Head of caudate nucleus (tissue), 42 donors: Measurements from ENCODE around the gene NFKBIE.
"Not testable (repeated sequence)": the region's sequence is repeated elsewhere in the genome, so short reads cannot be mapped to it uniquely, and the experiment has no call there.

ENCODE experiments used
- DNase-seq, 42 donors: peaks; one replicate each; pipeline versions ENCODE4 v3.0.0 to v3.0.0-alpha.2; 2020 to 2021; ENCODE audit warnings: mixed read lengths in 7 of 42
- intact Hi-C: fragments of 100-400 bp; cut with DNase I; formaldehyde crosslinking; loops from one replicate; pipeline ENCODE4 v1.15.0; 2022

NFKBIE gene, protein sequence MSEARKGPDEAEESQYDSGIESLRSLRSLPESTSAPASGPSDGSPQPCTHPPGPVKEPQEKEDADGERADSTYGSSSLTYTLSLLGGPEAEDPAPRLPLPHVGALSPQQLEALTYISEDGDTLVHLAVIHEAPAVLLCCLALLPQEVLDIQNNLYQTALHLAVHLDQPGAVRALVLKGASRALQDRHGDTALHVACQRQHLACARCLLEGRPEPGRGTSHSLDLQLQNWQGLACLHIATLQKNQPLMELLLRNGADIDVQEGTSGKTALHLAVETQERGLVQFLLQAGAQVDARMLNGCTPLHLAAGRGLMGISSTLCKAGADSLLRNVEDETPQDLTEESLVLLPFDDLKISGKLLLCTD

DNA sequence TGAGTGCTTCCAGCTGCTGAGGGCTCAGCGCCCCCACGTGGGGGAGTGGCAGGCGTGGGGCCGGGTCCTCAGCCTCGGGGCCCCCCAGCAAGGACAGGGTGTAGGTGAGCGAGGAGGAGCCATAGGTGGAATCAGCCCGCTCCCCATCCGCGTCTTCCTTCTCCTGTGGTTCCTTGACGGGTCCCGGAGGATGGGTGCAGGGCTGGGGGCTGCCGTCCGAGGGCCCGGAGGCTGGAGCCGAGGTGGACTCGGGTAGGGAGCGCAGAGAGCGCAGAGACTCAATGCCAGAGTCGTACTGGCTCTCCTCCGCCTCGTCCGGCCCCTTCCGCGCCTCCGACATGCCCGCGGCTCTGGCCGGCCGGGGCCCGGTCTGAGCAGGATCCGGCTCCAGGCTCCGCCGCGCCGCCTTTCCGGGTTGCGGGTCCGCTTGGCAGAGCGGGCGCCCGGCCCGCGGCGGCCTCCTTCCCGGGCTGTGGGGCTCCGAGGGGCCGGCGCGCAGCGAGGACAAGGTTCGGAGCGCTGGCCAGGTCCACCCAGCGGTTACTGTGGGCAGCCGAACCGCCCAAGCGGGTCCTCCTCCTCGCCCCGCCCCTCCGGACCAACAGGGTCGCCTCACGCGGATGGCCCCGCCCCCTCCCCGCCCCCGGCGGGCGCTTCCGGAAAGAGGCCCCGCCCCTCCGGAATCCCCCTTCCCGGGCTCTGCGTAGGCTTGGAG is at the start of gene NFKBIE:
NFKBIE (minus strand) TSS at position 545 of the 715 bp plus-strand sequence; CDS start at position 340, 205 bp downstream.
- intact Hi-C loops: loop anchor here (5.0 kb wide), 2 partner anchors 47 to 72 kb away; partner anchors contain the start of gene AARS2
- peak; percentile 84 to 98 (median 94) for DNase-seq

DNA sequence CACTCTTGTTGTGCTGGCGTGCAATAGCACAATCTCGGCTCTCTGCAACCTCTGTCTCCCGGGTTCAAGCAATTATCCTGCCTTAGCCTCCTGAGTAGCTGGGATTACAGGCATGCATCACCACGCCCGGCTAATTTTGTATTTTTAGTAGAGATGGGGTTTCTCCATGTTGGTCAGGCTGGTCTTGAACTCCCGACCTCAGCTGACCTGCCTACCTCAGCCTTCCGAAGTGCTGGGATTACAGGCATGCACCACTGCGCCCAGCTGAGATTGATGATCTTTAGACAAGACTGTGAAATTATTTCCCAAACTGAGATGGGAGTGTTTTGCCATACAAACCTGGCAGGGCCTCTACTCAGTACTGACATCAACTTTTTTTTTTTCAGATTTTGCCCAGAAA is 49.3 kb upstream of the NFKBIE start:
- intact Hi-C loops: loop anchor here (5.0 kb wide), 1 partner anchor 47 kb away; the partner anchor contains the start of gene NFKBIE
- DNase-seq: not testable (repeated sequence)

DNA sequence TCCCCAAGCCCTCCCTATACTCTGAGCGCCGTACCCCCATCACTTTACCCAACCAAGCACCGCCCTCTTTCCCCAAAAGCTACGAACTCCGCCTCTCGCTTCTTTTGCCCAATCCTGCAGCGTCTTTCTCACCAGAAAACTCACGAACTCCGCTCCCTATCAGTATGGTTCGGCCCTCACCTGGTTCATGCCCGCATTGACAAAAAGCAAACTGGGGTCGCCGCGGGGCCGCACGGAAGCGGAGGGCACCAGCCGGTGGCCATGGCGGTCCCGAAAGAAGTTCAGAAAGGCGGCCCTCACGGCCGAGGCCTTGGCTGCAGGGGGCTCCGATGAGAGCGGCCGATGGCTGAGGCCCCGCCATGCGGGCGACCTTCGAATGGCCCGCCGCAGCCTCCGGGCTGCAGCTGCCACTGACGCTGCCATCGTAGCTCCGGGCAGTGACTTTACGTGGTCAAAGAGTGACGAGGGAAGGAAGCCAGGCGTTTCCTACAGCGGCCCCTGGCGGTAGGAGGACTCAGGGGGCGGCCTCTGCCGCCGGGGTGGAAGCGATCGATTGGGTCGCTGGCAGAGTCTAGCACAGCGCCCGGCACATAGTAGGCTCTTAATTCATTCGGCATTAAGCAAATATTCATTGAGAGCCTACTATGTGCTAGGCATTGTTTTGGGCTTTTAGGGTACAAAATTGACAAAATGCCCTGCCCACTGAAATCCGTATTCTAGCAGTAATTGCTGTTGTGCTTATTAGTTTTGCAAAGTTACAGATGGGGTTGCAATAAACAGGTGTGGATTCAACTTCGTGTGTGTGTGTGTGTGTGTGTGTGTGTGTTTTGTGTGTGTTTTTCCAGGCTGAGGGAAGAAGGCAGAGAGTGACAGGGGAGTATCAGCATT is 47.8 kb upstream of the NFKBIE start, which contains the start of gene AARS2:
AARS2 (minus strand) TSS at position 447 of the 888 bp plus-strand sequence; CDS start at position 423, 24 bp downstream.
- peak; percentile 76 to 95 (median 90) for DNase-seq
- intact Hi-C loops: loop anchor here (5.0 kb wide), 1 partner anchor 46 kb away; the partner anchor contains the start of gene NFKBIE

DNA sequence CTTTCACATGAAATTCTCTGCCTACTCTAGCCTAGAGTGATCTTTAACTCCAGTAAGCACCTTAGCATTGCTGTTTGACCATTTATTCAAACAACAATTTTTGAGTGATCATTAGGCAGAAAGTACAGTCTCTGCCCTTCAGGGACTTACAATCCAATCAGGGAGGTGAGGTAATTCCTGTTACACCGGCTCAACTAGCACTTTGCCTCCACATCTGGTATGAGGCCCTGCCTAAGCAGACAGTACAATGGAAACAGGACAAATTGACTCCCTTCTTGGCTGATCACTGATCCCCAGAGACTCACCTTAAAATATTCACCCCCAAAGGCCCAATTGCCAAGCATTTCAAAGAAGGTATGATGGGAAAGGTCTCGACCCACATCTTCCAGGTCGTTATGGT is 46.4 kb upstream of the NFKBIE start:
- intact Hi-C loops: loop anchor here (5.0 kb wide), 1 partner anchor 44 kb away; the partner anchor contains the start of gene NFKBIE
- no peak for DNase-seq

DNA sequence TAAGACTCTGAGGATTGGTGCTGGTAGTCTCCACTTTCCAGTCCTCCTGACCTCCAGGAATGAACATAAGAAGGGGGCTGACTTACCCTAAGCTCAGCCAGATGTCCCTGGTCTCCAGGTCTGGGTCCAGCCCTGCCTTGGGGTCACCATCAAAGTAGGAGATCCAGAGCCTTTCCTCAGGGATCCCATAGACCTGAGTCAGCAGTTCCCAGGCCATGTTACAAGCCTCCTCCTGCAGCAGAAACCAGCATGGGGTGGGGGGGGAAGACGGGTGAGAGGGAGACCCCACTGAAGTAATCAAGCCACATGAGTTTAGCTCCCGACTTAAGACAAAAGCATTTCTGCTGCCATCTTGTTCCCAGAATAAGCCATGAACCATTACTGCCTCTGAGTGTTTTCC is 46.0 kb upstream of the NFKBIE start:
- intact Hi-C loops: loop anchor here (5.0 kb wide), 1 partner anchor 44 kb away; the partner anchor contains the start of gene NFKBIE
- no peak for DNase-seq

DNA sequence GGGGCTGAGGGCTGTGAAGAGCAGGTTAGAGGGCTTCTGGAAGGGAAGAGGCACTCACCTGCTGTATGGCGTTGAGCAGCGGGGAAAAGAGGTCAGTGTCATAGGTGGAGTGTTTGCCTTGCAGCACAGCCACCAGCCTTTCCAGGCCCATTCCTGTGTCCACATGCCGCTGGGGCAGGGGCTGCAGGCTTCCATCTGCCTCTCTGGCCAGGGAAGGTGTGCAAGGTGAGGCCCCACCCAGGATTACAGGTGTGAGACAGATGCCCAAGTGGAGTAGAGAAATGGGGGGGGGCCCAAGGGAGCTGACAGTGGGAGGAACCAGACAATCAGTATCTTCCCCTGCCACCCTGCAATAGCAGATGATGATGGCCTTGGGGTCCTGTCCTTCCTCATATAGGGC is 44.9 kb upstream of the NFKBIE start:
- no peak for DNase-seq

DNA sequence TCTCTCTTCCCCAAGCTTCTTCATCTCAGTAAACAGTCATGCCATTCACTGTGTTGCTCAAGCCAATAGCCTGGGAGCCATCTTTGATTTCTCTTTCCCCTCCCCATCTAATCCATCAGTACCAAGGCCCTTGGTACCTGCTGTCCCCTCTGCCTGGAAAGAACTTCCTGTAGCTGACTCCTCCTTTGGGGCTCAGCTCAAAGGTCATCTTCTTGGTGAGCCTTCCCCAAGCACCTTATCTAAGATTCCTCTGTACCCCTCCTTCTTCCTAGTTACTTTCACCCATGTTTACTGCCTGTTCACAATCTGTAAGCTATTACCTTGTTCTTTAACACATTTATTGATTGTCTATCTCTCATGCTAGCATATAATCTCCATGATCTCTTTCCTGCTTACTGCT is 44.3 kb upstream of the NFKBIE start:
- intact Hi-C loops: loop anchor here (5.0 kb wide), 1 partner anchor 42 kb away; the partner anchor contains the start of gene NFKBIE
- no peak for DNase-seq

More for the DNA sequence above, 44.9 kb upstream of the NFKBIE start:
- intact Hi-C loops: loop anchor here (5.0 kb wide), 1 partner anchor 43 kb away; the partner anchor contains the start of gene NFKBIE

DNA sequence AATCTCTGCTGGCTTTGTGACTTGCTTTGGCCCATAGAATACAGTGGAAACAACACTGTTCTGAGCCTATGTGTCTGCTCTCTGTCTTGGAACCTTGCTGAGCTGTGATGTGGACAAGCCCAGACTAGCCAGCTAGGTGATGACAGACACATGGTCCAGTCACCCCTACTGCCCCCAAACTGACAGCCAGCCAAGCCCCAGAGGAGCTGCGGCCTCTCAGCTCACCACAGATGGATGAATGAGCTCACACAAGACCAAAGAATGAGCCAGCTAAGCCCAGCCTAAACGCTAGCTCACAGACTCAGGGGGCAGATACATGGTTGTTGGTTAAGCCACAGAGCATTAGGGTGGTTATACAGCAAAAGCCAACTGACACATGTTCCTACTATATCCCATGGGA is 43.7 kb upstream of the NFKBIE start:
- intact Hi-C loops: no loop called here
- no peak for DNase-seq

DNA sequence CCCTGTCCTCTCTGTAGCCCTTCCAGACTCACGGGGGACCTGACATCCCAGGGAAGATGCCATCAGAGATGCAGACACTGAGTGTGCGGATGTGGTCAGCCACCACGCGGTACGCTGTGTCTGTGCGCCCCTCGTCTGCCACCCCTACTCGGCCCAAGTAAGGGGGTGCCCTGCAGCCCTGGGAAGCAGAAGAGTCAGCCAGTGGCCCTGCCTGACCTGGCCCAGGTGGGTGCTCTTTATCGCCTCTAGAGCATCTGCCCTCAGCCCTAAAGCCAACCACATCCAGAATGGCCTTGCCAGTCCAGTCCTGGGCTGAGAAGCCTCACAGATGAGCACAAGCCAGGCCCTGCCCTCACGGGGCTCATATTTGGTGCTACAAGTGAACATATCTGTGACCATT is 41.9 kb upstream of the NFKBIE start:
- intact Hi-C loops: no loop called here
- no peak for DNase-seq

DNA sequence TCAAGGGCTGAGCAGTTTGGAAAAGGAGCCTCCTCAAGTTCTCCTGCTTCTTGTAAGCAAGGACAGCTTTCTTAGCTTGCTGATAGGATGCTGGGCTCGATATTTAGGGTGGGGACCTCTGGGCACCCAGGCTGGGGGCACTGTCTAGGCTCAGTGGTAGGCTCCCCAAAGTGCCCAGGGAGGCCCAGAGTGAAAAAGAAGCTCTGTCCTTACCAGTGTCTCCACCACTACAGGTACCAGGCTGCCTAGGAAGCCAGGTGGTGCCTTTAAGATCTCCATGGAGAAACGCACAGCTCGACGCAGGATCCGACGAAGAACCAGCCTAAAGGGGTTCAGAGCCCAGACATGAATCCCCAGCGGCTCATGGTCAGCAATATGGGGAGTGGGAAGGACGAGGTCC is 41.4 kb upstream of the NFKBIE start:
- intact Hi-C loops: no loop called here
- DNase-seq: no peak

DNA sequence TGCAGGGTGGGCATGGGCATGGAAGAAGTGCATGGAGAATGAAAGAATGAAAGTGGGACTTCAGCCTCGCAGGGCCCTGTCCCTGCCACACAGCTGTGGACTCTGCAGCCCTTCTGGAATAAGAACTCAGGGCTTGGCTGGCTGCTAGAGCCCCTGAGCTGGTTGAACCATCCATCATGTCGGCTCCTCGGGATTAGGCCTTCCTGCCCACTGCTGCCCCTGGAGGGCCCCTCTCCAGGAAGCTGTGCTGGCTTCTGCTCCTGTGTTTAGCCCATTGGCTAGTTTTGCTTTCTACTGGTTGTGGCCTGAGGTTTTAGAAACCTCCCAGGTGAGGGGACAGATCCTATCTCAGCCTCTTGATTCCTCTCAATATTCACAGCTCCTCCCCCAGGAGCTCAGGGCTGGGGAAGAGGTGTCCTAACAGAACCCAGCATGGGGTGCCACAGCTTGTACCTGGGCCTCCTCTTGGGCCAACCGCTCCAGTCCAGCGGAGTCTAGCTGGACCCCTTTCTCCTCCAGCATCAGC is 39.9 kb upstream of the NFKBIE start:
- intact Hi-C loops: no loop called here
- no peak for DNase-seq

DNA sequence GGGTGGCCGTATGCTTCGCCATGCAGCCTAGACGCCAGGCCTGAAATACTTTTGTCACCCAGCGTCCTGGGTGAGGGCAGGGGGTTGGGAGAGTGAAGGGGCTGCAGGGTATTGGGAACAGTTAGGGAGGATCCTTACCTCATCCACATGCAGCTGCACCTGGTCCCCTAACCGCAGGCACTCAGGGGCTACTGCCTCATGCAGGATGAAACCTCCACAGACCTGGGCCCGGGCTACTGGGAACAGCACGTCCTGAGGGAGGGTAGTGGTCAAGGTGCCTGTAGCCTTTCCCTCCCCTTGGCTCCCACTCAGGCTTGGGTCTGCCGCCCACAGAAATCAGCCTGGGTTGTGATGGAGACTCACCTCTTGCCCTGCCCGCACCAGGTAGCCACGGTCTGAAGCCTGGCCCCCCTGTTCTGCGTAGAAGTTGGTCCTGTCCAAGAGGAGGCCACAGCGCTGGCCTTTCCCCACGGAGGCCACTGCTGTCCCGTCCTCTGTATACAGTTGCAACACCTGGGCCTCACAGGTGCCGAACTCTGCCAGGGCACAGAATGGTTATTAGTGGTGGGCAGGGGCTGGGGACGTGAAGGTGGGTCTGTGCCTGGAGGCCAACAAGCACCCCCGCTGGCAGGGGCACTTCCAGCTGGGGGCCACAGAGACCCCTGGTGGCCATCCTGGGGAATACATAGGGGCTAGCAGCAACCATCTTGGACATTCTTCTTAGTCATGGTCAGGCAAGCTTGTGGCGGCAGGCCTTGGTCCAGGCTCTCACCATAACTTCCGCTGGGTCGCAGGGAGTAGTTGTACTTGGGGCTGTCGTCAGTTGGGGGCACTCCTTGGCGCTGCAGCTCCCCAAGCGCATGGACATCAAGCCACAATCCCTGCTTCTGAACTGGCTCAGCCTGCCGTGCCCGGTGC is 39.2 kb upstream of the NFKBIE start:
- intact Hi-C loops: no loop called here
- peak in 37 of 42 donors; percentile 20 to 70 (median 41) for DNase-seq

DNA sequence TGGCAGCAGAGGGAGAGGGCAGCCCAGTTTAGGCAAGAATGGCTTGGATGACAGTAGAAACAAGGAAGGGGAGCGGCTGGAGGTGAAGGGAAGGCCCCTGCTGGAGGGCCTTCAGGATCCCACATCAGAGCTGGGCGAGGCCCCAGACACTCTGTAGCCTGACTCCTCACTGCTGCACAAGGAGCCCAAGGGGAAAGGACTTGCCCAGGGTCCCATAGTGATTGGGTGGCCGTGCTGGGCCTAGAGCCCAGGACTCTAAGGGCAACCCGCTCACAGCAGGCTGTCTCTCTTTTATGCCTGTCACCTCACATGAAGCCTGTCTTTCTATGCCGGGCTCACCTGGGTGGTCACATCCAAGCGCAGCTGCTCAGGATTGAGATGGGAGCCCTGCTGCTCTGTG is 38.5 kb upstream of the NFKBIE start:
- no peak for DNase-seq
- intact Hi-C loops: no loop called here

DNA sequence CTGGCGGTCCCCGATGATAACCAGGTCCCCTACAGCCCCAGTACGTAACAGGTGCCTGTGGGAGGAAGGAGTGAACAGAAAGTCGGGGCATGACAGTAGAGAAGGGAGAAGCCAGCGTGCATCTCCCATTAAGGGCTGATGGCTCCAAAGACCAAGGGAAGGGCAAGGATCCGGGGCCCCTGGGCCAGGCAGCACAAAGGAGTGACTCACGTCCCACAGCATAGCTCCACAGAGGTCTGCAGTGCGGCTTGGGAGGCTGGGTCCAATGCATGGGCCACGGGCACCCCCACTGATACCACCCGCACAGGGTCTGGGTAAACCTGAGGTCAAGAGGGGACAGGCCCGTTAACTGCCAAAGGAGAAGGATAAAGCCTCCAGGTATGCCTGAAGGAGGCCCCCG is 37.5 kb upstream of the NFKBIE start:
- no peak for DNase-seq
- intact Hi-C loops: no loop called here

DNA sequence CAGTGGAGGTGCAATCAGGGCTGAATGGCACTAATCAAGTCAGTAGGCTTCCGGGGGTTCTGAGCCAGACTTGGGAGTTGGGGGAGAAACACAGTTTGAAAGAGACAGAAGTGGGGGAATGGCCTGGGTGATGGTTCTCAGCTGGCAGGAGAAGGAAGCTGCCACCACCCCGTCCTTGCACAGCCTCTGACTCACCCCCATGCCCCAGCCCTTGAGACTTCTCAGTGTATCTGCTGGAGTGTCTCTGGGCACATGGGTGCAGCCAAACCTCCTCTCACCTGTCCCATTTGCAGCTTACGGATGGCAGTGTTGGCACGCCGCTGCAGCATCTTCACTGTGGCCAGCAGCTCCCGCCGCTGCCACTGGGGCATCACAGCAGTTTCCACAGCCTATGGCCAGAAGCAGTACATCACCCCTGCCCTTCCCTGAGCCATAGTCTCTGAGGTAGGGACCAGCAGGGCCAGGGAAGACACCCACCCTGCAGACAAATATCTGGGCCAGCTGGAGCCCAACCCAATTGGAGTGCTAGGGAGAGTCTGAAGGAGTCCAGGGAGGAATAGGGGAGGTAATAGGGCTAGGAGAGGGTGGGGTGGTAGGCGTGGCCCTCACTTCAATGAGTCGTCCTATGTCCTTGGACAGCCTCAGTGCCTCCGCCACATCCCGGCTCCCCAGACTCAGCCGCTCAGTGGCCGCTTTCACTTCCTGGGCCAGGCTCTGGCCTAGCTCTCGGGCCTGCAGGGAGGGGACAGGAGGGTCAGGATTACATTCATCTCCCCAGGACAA is 36.6 kb upstream of the NFKBIE start:
- intact Hi-C loops: no loop called here
- DNase-seq: no peak

DNA sequence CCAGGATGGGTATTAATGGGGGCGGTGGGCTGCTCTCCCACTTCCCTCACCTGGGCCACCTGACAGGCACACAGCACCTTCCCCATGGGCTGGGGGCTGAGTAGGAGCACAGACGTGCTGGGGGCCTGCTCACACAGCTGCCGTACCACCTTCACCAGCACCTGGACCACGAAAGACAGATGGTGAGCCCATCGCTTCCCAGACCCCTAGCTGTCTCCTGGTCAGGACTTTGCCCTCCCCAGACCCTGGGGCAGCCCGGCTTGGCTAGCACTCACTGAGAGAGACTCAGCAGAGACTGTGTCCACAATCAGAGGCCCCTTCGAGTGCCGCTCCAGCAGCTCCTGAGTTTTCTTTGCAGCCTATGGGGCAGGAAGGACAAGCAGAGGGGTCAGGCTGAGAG is 35.8 kb upstream of the NFKBIE start:
- intact Hi-C loops: no loop called here
- no peak for DNase-seq

DNA sequence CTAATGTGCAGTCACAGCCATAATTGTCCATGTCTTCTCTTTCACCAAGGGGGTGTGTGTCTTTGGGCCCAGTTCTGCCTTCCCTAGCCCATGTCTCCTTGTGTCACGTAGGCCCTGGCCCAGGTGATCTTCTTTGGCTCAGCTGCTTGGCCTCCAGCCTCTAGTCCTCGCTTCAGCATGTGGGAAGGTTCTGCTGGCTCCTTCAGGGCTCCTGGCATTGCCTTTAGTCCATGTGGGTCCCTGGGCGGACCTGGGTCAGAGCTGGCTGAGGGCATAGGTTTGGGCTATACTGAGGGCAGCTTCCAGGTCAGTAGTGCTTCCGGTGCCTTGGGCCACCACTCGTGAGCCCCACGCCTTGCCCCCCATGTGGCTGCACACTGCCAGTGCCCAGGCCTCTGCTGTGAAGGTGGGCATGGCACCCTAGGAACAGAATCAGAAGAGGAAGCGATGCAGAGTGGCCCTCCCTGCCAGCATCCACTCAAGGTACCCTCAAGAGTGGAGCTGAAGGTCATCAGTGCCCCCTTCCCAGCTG is 35.0 kb upstream of the NFKBIE start:
- no peak for DNase-seq
- intact Hi-C loops: no loop called here
